ENCODE measurements around the gene KLK12. TPM values are rescaled to one million over a fixed set of nuclear protein-coding genes. Genes with fewer than 3 reads are reported as not detected.

Gene KLK12
- total RNA-seq, 4 donors from 2014 or later = not detected

GRCh38 chr19:50981587-50982146, 53.1 kb downstream of the KLK12 start:
- intact Hi-C loops (cut with DNase I; ENCODE audit: low total_unique reads) = no loop called here
- peaks cover 0 to 3% (median 0%) of the 10 kb centered on the region in 3 donors for H3K27me3 ChIP-seq

GRCh38 chr19:50980208-50980607, 54.6 kb downstream of the KLK12 start:
- H3K36me3 ChIP-seq = no peaks in the 10 kb centered on the region
- peaks cover 0 to 3% (median 0%) of the 10 kb centered on the region in 3 donors for H3K27me3 ChIP-seq
- no peak overlapping the region for H3K27ac ChIP-seq
- intact Hi-C loops (cut with DNase I; ENCODE audit: low total_unique reads) = no loop called here
- H3K4me1 ChIP-seq = no peaks in the 10 kb centered on the region
- ATAC-seq (no peak), DNase-seq (no peak)
- H3K4me3 ChIP-seq = no peak overlapping the region
- in situ Hi-C loops (cut with MboI; ENCODE audit: low sequenced_read_pairs in 4 of 4) = no loop called here
- H3K9me3 ChIP-seq = no peaks in the 10 kb centered on the region
- TF ChIP-seq CTCF (IDR thresholded peaks at IDR 0.05 in 4 of 5, conservative IDR thresholded peaks at IDR 0.05 in 1 of 5) (no peak), POLR2A (IDR thresholded peaks at IDR 0.05) (no peak)

More at GRCh38 chr19:50981587-50982146, 53.1 kb downstream of the KLK12 start:
- ATAC-seq = no peak
- Histone ChIP-seq H3K4me1 (no peaks in the 10 kb centered on the region), H3K36me3 (no peaks in the 10 kb centered on the region), H3K9me3 (no peaks in the 10 kb centered on the region), H3K27ac (no peak overlapping the region), H3K4me3 (no peak overlapping the region)
- no peak for DNase-seq
- in situ Hi-C loops (cut with MboI; ENCODE audit: low sequenced_read_pairs in 4 of 4) = no loop called here
- no peak for TF ChIP-seq POLR2A (IDR thresholded peaks at IDR 0.05)
- TF ChIP-seq CTCF (IDR thresholded peaks at IDR 0.05 in 4 of 5, conservative IDR thresholded peaks at IDR 0.05 in 1 of 5) = no peak

GRCh38 chr19:50979758-50980157, 55.0 kb downstream of the KLK12 start:
- no peaks in the 10 kb centered on the region for H3K36me3 ChIP-seq
- ATAC-seq (no peak), DNase-seq (no peak)
- intact Hi-C loops (cut with DNase I; ENCODE audit: low total_unique reads) = no loop called here
- no peaks in the 10 kb centered on the region for H3K9me3 ChIP-seq
- TF ChIP-seq POLR2A (IDR thresholded peaks at IDR 0.05) = no peak
- TF ChIP-seq CTCF (IDR thresholded peaks at IDR 0.05 in 4 of 5, conservative IDR thresholded peaks at IDR 0.05 in 1 of 5) = no peak
- no peaks in the 10 kb centered on the region for H3K4me1 ChIP-seq
- H3K4me3 ChIP-seq = no peak overlapping the region
- in situ Hi-C loops (cut with MboI; ENCODE audit: low sequenced_read_pairs in 4 of 4) = no loop called here
- H3K27ac ChIP-seq = no peak overlapping the region
- peaks cover 0 to 3% (median 0%) of the 10 kb centered on the region in 3 donors for H3K27me3 ChIP-seq

Other genes starting within 250 kb of the KLK12 start
- not detected for gene ACP4, start 244.6 kb downstream of the KLK12 start, total RNA-seq
- under 1 TPM in 1 of 4 donors, not detected in 3; 0.41 TPM for gene KLK1, start 211.2 kb downstream of the KLK12 start, total RNA-seq
- gene KLK15, start 201.4 kb downstream of the KLK12 start, total RNA-seq = not detected
- gene KLK3, start 180.1 kb downstream of the KLK12 start, total RNA-seq = not detected
- gene KLK2, start 161.6 kb downstream of the KLK12 start, total RNA-seq = not detected
- gene KLK4, start 123.6 kb downstream of the KLK12 start, total RNA-seq = not detected
- gene KLK5, start 82.0 kb downstream of the KLK12 start, total RNA-seq = not detected
- gene KLK6, start 65.4 kb downstream of the KLK12 start, total RNA-seq = not detected
- gene KLK7, start 51.1 kb downstream of the KLK12 start, total RNA-seq = not detected
- not detected for gene KLK8, start 33.4 kb downstream of the KLK12 start, total RNA-seq
- gene KLK10, start 15.3 kb downstream of the KLK12 start, total RNA-seq = 1 to 10 TPM in 1 of 4 donors, not detected in 3; 1.6 TPM
- not detected for gene KLK11, start 8.4 kb downstream of the KLK12 start, total RNA-seq
- gene KLK13, start 30.1 kb upstream of the KLK12 start, total RNA-seq = not detected
- not detected for gene KLK14, start 47.9 kb upstream of the KLK12 start, total RNA-seq
- 10 to 100 TPM in 2 of 4 donors, 1 to 10 TPM in 2; 5.8 to 11.9 (median 9.3) TPM for gene CTU1, start 73.4 kb upstream of the KLK12 start, total RNA-seq
- gene SIGLEC9, start 89.9 kb upstream of the KLK12 start, total RNA-seq = 1 to 10 TPM in 2 of 4 donors, under 1 TPM in 1, not detected in 1; 0.72 to 1.4 (median 1.0) TPM
- gene SIGLEC7, start 107.3 kb upstream of the KLK12 start, total RNA-seq = under 1 TPM in 3 of 4 donors, not detected in 1; 0.13 to 0.97 (median 0.23) TPM
- 1 to 10 TPM in 2 of 4 donors, under 1 TPM in 1, not detected in 1; 0.71 to 2.3 (median 2.1) TPM for gene CD33, start 190.1 kb upstream of the KLK12 start, total RNA-seq
- not detected for gene SIGLECL1, start 216.1 kb upstream of the KLK12 start, total RNA-seq

All from gastrocnemius medialis (tissue), 4 donors.